Midbrain (tissue), 1 donor: Measurements from ENCODE around the gene BICD2.

Experiments used
- DNase-seq: peaks from one replicate; lab custom pipeline; 2025; lab: John Stamatoyannopoulos, UW

Gene BICD2

DNA sequence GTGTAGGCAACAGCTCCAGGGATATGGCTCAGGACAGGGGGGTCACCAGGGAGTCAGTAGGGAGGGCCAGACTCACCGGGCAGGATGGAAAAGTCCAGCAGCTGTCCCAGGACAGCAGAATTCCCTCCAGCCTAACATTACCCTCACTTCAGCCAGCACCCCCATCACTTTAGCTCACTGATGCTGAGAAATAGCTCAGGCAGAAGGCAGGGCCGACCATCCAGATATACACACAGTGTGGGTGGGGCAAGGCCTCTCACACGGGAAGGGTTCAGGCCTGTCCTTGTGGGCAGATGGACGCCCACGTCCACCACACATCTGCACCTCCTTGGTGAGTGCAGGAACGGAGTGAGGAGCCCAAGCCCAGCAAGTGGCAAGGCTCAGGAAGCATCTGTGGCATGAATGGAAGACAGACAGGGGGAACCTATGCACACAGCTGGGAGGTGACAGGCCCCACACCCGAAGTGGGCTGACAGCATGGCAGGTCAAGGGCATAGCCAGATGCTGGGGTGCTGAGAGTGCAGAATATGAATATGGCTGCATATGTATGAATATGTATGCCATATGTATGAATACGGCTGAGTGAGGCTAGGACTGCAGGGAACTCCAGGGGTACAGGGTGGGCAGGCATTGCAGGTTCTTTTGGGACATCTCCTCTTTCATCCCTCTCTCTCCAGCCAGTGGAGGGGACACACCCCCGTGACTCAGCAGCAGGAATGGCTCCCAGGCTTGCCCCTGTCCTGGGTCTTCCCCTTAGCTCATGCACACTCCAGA lies 17.0 kb downstream of the BICD2 start:
- DNase-seq, result no peak

DNA sequence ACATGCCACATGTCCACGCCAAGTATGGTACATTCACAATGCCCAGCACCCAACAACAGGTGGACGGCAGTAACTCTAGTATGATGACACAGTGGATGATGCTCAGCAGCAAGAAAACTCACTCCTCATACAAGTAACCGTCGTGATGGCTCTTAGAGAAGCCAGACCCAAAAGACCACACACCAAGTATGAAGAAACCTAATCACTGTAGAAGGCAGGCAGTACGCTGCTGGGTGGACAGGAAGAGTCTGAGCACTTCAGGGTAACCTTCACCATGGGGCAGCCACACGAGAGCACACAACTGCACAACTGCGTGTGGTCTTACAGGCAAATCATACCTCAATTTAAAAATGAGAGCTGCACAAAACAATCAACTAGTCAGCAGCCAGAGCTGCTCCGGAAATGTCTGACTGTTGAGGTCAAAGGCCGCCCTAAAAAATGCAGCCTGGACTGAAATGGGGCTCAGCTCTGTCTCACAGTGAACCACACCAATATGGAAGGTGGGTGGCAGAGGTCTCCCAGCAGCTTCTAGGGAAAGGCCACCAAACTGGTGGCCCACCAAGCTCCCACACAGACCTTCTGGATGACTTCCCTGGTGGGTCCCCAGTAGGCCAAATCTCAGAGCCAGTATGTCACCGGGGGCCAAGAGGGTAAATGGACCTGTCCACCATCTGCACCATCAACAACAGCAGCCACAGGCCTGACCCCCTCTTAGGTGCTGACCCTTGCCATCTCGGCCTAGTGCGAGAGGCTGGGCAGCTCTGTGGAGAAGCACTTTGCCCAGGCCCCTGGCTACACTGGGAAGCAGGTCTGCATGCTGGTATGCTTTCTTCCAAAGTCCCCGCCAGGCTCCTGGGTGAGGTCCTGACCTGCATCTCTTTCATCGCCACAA lies 17.8 kb downstream of the BICD2 start:
- no peak for DNase-seq

DNA sequence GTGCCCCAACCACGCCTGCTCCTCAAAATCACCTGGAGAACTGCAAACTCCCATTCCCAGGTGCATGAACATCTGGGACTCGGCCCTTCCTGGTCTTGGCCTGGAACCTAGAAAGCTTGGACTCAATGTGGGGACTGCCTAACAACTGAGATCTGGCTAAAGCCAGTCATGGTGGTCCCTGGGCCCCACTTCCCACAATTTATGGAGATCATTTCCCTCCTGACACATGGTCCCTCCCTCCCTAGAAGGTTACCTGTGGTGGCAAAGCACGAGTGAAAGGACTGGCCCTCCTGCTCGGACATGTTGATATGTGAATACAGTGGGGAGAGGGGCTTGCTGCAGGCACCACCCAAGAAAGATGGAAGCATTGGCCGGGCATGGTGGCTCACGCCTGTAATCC lies 18.8 kb downstream of the BICD2 start:
- DNase-seq, result no peak

DNA sequence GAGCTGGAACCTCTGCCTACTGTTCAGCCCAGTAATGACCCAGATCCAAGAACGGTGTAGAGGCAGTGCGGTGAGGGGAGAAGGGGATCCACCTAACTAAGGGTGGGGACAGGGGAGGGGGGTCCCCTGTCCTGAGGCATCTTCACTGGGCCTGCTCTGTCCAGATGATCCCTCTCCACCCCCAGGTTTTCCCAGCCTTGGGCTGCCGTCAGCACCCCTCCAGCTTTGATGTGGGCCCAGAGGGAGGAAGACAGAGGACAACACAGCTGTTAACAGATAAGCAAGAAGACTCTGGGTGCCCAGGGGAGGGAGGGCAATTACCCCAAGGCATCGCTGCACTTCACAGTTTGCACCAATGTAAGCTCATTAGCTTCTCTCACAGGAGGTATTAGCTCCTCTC lies 19.3 kb downstream of the BICD2 start:
- no peak for DNase-seq

DNA sequence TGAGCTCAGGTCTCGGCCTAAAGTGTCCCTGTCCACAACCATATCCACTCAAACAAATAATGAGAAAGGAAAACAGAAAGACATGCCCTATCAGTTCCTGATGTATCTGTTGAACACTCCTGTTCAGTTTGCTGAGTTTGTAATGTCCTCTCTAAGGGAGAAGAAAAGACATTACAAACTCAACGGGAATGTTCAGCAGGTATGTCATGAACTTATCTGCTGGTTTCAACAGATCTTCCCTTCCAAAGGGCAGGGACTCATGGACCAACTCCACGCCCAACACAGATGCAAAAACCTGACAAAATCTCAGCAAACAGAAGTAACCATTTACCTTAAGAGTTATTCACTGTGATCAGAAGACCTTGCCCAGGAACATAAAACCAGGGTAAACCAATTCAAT lies 23.7 kb downstream of the BICD2 start:
- DNase-seq, result no peak

DNA sequence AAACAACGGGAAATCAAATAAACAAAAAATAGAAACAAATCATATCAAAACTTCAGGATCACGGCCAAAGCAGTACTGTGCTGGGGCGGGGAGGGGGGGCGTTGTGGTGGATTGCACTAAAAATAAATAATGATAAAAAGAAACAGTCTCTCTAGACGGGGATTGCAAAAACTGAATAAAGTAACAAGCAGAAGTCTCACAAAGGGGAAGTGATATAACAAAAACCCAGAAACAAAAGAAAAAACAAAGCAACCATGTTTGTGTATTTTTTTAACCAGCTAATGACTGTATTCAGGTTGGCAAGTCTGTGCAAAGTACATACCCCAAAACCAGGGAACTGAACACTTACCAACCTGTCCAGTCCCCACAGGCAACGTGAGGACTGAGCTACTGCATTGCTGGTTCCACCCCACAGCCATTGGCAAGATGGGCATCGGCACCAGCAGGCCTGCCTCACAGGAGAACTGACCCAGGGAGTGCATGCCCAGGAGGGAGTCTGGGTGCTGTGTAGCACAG lies 24.1 kb downstream of the BICD2 start:
- no peak for DNase-seq

DNA sequence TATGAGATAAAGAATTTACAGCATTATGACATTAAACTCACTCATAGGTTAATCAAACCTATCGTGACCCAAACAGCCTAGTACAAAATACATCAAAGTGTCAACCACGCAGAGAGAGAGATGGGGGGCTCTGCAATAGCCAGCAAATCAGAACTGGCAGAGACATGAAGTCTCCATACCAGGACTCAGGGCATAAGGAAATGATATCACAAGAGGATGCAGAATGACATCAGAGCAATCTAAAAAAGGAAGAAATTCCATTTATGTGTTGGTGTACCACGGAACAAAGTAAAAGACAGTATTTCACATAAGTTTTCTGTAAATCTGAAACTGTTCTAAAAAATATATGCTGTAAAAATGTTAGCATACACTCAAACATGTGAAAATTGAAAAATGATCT lies 24.6 kb downstream of the BICD2 start:
- no peak for DNase-seq

DNA sequence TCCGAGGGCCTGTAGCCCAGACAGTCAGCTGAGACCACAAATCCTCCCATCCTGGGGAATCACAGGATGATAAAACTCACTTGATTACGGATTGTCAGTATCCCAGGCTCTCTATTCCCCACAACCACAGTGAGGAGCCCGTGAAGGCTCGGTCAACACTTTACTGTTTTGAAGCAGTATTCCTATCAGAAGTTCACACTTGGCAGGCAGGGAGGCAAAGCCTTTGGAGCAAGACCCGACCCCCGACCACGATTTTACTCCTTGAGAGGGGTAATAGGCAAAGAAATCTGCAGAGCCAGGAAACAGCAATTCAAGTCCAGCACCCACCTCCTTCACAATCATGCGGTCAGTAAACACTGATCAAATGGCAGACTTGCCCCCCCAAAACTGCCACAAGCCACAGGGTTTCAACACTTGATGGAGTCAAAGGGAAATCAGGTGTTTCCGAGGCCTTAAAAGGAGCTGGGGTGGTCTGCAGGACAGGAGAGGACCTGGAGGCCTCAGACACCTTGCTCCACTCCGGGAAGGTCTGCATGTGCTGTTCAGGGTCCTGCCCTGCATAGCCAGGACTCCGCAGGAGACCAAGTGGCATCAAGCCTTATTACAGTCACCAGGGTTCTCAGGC lies 25.2 kb downstream of the BICD2 start:
- DNase-seq, result no peak

DNA sequence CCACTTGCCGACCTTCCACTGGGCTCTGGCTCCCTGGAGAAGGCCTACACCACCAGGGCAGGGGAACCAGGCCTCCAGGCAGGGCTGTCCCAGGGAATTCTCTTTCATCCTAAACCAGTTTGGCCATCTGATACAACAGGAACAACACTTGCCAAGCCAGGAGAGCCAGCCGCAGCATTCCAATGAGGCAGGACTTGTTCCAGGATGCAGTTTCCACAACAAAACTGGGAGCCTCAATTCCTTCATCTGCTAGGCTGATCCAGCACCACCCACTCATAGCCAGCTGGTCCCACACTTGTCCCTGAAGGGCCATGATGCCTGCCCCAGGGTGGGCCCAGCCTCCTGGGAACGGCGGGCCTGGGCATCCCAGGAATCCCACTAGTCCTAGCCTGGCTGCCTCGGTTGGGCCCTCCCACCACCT lies 26.0 kb downstream of the BICD2 start:
- DNase-seq, result no peak

DNA sequence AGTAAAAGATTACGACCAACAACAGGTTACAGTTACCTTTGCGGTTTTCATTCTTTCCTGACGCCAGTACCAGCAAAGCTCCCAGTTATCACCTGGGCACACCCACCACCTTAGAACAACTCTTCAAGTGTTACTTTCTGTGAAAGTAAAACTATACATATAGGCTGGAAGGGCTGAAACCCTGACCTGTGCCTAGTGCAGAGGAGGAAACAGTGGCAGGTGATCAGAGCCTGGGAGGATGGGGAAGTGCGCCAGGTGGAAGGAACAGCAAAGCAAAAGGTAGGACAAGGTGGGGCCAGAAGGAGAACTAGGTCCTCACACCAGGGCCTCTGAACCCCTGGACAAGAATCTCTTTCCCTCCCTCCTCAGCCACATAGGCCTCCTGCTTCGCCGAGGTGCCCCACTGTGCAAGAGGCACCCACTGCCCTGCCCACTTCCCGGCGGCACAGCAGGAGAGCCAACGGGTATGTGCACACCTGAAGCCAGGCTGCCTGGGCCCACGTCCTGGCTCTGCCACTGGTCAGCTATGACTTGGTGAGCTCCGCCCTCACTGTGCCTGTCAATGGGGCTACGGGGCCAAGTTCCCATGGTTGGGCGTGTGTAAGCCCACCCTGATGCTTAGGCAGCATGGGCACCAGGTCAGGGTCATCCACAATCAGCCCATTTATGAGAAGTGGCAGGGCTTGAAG lies 26.9 kb downstream of the BICD2 start:
- no peak for DNase-seq

DNA sequence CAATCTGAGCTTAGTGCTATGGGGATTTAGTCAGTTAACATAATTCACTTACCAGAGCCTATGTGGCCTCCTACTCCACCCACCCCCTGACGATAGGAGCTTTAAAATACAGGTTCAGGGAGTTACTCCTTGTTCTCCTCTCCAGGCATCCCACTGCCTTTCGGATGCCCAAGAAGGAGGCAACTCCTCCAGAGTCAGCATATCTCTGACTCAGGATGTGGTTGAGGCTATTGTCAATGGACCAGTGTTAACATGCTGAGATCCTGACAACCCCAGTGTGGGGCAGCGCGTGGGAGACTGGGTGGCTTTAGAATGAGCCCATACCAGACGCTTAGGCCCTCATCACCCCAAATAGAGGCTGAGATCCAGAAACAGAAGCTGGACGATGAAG lies 27.4 kb downstream of the BICD2 start:
- DNase-seq, result no peak

DNA sequence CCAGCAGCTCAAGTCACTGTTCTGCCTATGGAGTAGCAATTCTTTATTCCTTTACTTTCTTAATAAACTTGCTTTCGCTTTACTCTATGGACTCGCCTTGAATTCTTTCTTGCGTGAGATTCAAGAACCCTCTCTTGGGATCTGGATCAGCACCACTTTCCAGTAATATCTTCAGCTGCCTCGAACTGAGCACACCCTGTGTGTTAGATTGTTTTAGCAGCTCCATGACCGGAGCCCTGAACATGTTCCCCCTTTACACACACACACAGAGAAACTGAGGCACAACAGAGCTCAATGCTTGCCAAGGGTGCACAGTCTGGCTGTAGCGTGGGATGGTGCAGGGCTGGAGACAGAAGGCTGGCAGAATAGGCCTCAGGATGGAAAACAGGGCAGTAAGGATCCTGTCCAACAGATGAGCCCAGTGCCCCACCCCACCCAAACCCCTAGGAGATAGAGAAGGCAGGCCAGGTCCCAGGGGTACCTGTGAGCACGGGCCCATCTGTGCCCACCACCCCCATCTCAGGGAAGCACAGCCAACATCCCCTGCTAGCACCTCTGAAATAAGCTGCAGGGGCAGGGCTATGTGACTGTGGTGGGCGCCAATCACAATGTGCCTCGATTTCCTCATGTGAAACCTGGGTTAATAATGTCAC lies 27.9 kb downstream of the BICD2 start:
- no peak for DNase-seq

DNA sequence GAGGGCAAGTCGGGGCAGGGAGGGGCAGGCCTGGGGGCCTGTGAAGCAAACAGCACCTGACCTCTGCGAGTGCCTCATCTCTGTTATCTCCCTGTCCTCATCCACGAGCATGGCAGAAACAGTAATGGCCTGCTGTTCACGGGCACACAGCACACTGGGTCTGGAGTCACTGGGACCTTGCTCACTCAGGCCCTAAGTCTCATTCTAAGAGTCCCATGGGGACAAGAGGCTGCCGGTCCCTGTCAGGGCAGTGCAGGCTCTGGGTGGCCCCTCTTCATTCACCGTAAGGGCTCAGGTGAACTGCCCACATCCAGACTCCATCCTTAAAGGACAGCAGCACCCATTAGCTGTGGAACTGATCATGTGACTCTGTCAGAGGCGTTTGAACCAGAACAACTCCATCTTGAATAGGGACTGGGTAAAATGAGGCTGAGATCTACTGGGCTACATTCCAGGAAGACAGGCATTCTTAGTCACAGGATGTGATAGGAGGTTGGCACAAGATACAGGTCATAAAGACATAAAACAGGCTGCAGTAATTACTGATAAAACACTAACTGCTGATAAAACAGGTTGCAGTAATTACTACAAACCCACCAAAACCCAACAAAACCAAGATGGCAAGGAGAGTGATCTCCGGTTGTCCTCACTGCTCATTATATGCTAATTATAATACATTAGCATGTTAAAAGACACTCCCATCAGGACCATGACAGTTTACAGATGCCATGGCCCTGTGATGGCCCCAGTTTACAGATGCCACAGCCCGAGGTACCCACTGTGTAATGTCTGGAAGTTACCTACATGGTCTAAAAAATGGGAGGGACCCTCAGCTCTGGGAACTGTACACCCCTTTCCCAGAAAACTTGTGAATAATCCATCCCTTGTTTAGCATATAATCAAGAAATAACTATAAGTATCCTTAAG lies 28.7 kb downstream of the BICD2 start:
- no peak for DNase-seq

DNA sequence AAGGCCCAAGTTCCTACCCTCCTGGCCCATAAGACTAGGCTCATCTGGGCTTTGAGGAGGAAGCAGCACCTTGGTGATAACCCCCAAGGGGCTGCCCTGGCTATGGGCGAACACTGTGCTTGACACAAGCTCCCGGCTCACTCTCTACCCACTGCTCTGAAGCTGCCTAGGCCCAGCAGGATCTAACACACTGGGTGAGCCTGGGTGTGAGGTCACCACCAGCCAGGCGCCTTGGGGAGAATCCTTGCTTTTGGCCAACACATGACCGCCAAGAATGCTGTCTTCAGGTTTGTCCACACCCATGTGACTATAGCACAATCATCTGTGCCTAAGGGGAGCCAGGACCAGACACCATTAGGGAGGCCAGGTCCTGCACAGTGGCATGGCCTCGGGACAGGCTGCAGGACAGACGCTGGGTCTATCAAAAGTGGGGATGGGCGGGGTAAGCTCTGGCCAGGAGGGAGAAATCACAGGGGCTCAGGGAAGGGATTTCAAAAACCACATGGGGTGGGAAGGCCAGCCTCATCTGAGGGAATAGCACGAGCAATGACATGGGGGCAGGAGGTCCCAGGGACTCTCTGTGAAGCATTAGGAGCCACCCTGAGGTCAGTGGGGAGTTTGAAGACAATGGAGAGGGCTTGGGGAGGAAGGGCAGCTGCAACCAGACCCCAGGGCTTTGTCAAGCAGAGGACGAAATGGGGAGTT lies 29.6 kb downstream of the BICD2 start:
- DNase-seq, result no peak

DNA sequence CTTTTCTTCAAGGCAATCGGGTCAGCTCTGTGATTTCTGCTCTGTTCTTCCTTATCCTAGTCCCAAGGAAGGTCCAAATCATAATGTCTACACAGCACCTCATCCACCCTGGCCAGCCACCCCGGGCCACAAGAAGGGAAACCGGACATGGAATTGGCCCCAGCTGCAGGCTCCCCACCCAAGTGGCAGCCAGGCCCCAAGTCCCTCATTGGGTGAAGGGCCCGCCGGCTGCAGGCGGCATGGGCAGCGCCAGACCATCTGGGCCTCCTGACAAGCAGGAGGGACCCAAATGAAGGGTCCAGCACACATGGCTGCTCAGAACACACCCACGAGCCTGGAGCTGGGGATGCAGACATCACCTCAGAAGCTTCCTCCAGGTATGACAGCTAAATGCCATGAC lies 33.7 kb downstream of the BICD2 start:
- DNase-seq, result no peak

DNA sequence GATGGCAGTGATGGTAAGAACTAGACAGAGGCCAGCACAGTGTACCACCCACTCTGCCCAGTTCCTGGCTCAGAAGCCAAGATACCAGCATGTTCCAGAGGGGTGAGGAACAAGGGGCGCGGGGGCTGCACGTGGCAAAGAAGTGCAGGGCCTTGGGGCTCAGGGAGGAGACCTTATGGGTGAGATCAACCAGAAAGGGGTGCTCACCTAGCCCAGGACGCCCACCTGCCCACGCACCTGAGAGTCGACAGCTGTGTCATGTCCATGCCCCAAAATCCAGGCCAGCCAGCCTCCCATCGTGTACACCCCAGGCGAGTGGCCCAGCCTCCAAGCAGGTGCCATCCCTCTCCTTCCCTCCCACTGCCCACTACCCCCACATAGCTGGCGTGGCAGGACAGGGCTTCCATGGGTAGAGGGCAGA lies 34.9 kb downstream of the BICD2 start:
- no peak for DNase-seq

DNA sequence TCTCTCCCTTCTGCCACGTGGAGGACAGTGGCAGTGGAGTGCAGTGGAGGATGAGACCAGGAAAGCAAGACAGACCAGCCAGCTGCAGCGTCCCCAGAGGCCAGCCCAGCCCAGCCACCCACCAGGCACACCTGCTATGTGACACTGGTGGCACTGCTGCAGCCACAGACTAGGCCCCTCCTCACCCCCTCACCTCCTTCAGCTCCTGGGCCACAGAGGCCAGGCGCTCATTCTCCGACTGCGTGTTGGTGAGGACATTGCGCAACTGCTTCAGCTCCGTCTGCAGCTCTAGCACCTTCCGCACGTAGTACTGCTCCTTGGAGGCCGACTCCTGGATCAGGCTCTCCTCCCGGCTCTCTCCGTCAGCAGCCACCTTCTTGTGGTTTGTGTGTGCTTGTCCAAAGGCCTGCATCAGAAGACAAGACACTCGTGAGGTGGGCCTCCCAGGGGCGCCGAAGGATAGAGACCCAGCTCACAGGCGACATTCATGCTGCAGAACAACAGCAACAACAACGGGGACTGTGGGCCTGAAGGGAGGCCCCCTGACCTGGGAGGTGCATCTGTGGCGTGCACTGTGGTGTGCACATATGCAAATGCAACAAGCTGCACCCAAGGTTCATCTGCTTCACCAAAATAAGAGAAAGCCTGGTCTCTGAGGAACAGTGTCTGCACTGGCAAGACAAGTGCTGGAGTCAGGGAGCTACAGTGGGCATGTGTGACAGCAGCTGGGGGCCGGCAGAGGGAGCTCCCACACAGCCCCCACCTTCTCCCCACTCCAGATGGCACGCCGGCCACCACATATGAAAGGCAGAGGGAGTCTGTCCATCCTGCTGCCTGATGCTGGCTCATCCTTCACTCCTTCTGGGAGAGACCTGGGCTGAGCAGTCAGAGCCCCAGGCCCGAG lies 35.5 kb downstream of the BICD2 start:
- no peak for DNase-seq
